Measurements from ENCODE around the gene UXS1.

Gene UXS1

GRCh38 chr2:106178716-106179115, 15.4 kb downstream of the UXS1 start:
- Histone ChIP-seq H3K9me2 (ENCODE audit: low read depth, low read length) (no peaks in the 10 kb centered on the region), H3K27me3 (ENCODE audit: insufficient read depth, low read length) (no peaks in the 10 kb centered on the region), H3K27ac (ENCODE audit: low read depth, low read length, poor library complexity, severe bottlenecking) (no peak overlapping the region), H3K36me3 (ENCODE audit: insufficient read depth, low read length) (no peaks in the 10 kb centered on the region), H3K4me2 (ENCODE audit: low read length) (no peak overlapping the region), H3K4me3 (ENCODE audit: low read depth, low read length, poor library complexity, severe bottlenecking) (no peak overlapping the region), H3K79me2 (ENCODE audit: insufficient read depth, low read length) (no peaks in the 10 kb centered on the region), H3F3A (ENCODE audit: insufficient read depth, low read length) (no peaks in the 10 kb centered on the region), H3K9ac (ENCODE audit: low read length) (no peak overlapping the region), H3K4me1 (ENCODE audit: insufficient read depth, low read length, severe bottlenecking) (peaks cover 29% of the 10 kb centered on the region), H3K9me3 (ENCODE audit: low read length) (no peaks in the 10 kb centered on the region), H2AFZ (ENCODE audit: low read length) (no peak overlapping the region), H4K20me1 (ENCODE audit: insufficient read depth, low read length) (no peaks in the 10 kb centered on the region)
- TF ChIP-seq CTCF (IDR thresholded peaks at IDR 0.05; ENCODE audit: low read length): no peak
- TF ChIP-seq EZH2 (IDR thresholded peaks at IDR 0.05; ENCODE audit: borderline replicate concordance, low read length): no peak

GRCh38 chr2:106177581-106177980, 16.5 kb downstream of the UXS1 start:
- H4K20me1 ChIP-seq (ENCODE audit: insufficient read depth, low read length): no peaks in the 10 kb centered on the region
- H3K9ac ChIP-seq (ENCODE audit: low read length): no peak overlapping the region
- peak overlapping the region; percentile 8 for H3K27ac ChIP-seq (ENCODE audit: low read depth, low read length, poor library complexity, severe bottlenecking)
- H3K9me2 ChIP-seq (ENCODE audit: low read depth, low read length): no peaks in the 10 kb centered on the region
- H3K4me3 ChIP-seq (ENCODE audit: low read depth, low read length, poor library complexity, severe bottlenecking): no peak overlapping the region
- H3K4me2 ChIP-seq (ENCODE audit: low read length): no peak overlapping the region
- no peaks in the 10 kb centered on the region for H3K36me3 ChIP-seq (ENCODE audit: insufficient read depth, low read length)
- H3F3A ChIP-seq (ENCODE audit: insufficient read depth, low read length): no peaks in the 10 kb centered on the region
- H2AFZ ChIP-seq (ENCODE audit: low read length): no peak overlapping the region
- no peaks in the 10 kb centered on the region for H3K9me3 ChIP-seq (ENCODE audit: low read length)
- H3K27me3 ChIP-seq (ENCODE audit: insufficient read depth, low read length): no peaks in the 10 kb centered on the region
- H3K4me1 ChIP-seq (ENCODE audit: insufficient read depth, low read length, severe bottlenecking): peaks cover 21% of the 10 kb centered on the region
- TF ChIP-seq EZH2 (IDR thresholded peaks at IDR 0.05; ENCODE audit: borderline replicate concordance, low read length): no peak
- TF ChIP-seq CTCF (IDR thresholded peaks at IDR 0.05; ENCODE audit: low read length): no peak
- H3K79me2 ChIP-seq (ENCODE audit: insufficient read depth, low read length): no peaks in the 10 kb centered on the region

- 0 out of 2 replicates have a peak overlapping the region, but pooled peaks have one; percentile 14 for H3K4me2 ChIP-seq (ENCODE audit: low read length)
- no peaks in the 10 kb centered on the region for H3K79me2 ChIP-seq (ENCODE audit: insufficient read depth, low read length)
These were observed 17.5 kb downstream of the UXS1 start for GRCh38 chr2:106176446-106177099.

More at GRCh38 chr2:106176446-106177099, 17.5 kb downstream of the UXS1 start:
- H3K27ac ChIP-seq (ENCODE audit: low read depth, low read length, poor library complexity, severe bottlenecking): peak overlapping the region; percentile 71
- H3K4me3 ChIP-seq (ENCODE audit: low read depth, low read length, poor library complexity, severe bottlenecking): no peak overlapping the region
- no peaks in the 10 kb centered on the region for H3K27me3 ChIP-seq (ENCODE audit: insufficient read depth, low read length)
- H2AFZ ChIP-seq (ENCODE audit: low read length): no peak overlapping the region
- H3F3A ChIP-seq (ENCODE audit: insufficient read depth, low read length): no peaks in the 10 kb centered on the region
- H3K36me3 ChIP-seq (ENCODE audit: insufficient read depth, low read length): no peaks in the 10 kb centered on the region
- TF ChIP-seq EZH2 (IDR thresholded peaks at IDR 0.05; ENCODE audit: borderline replicate concordance, low read length) (no peak), CTCF (IDR thresholded peaks at IDR 0.05; ENCODE audit: low read length) (no peak)
- H3K9me3 ChIP-seq (ENCODE audit: low read length): no peaks in the 10 kb centered on the region
- H3K9me2 ChIP-seq (ENCODE audit: low read depth, low read length): no peaks in the 10 kb centered on the region
- no peaks in the 10 kb centered on the region for H4K20me1 ChIP-seq (ENCODE audit: insufficient read depth, low read length)
- no peak overlapping the region; the same call in 1 of the 2 replicates for H3K9ac ChIP-seq (ENCODE audit: low read length)
- H3K4me1 ChIP-seq (ENCODE audit: insufficient read depth, low read length, severe bottlenecking): peaks cover 21% of the 10 kb centered on the region

All from OCI-LY1 (cell line).